ENCODE data around the gene PEBP1. TPM values are rescaled to one million over a fixed set of nuclear protein-coding genes. Genes with fewer than 3 reads are reported as not detected.

Gene PEBP1
- polyA plus RNA-seq, 1 donor (not counting 4 experiments of a cell fraction or from before 2014, with no cell fraction given), result 197 TPM

GRCh38 chr12:118188690-118189371 lies 52.9 kb downstream of the PEBP1 start:
- Histone ChIP-seq H3K27ac (ENCODE audit: control insufficient read depth, insufficient read depth, low read length) (no peak overlapping the region), H2AFZ (ENCODE audit: control insufficient read depth, low read length) (no peak overlapping the region), H3K36me3 (ENCODE audit: control insufficient read depth in 2 of 2, extremely low read depth in 1 of 2, insufficient read depth in 2 of 2, low read length in 2 of 2) (peaks cover 1 to 3% of the 10 kb centered on the region in 2 experiments), H4K20me1 (ENCODE audit: control insufficient read depth, extremely low read depth, insufficient read depth, low read length) (no peaks in the 10 kb centered on the region), H3K4me2 (ENCODE audit: control insufficient read depth, extremely low read depth, insufficient read depth, low read depth, low read length) (peak overlapping the region; percentile 39), H3K9me3 (ENCODE audit: control insufficient read depth, low read depth, low read length) (no peaks in the 10 kb centered on the region), H3K79me2 (ENCODE audit: control insufficient read depth, insufficient read depth, low read length) (no peaks in the 10 kb centered on the region), H3K4me3 (ENCODE audit: control insufficient read depth in 2 of 3, extremely low read depth in 1 of 3, insufficient read depth in 2 of 3, low read depth in 1 of 3, low read length in 3 of 3) (no peak overlapping the region), H3K9me1 (ENCODE audit: control insufficient read depth, extremely low read depth, insufficient read depth, low read length) (no peaks in the 10 kb centered on the region), H3K27me3 (ENCODE audit: control insufficient read depth, extremely low read depth, insufficient read depth, low read length) (no peaks in the 10 kb centered on the region), H3K9ac (ENCODE audit: control insufficient read depth, extremely low read depth, insufficient read depth, low read length) (no peak overlapping the region), H3K4me1 (ENCODE audit: control insufficient read depth, extremely low read depth, insufficient read depth, low read length) (peaks cover 37% of the 10 kb centered on the region)
- DNase-seq (ENCODE audit: low read depth, low spot score) (no peak), FAIRE-seq (peak; percentile 13)
- TF ChIP-seq CTCF (optimal IDR thresholded peaks at IDR 0.05 in 1 of 3, IDR thresholded peaks at IDR 0.05 in 1 of 3, conservative IDR thresholded peaks at IDR 0.05 in 1 of 3; ENCODE audit: extremely low read depth in 1 of 3, insufficient read depth in 2 of 3, low read length in 3 of 3), result no peak
- TF ChIP-seq EZH2 (IDR thresholded peaks at IDR 0.05; ENCODE audit: low read length), result no peak
- dilution Hi-C loops (cut with MboI; ENCODE audit: extremely low pct_ligation_motif_present, low sequenced_read_pairs), result no loop called here

GRCh38 chr12:118189741-118190191 lies 53.8 kb downstream of the PEBP1 start:
- Histone ChIP-seq H3K9ac (ENCODE audit: control insufficient read depth, extremely low read depth, insufficient read depth, low read length) (peak overlapping the region; percentile 62), H3K79me2 (ENCODE audit: control insufficient read depth, insufficient read depth, low read length) (no peaks in the 10 kb centered on the region), H3K27me3 (ENCODE audit: control insufficient read depth, extremely low read depth, insufficient read depth, low read length) (no peaks in the 10 kb centered on the region), H3K4me1 (ENCODE audit: control insufficient read depth, extremely low read depth, insufficient read depth, low read length) (peaks cover 37% of the 10 kb centered on the region), H2AFZ (ENCODE audit: control insufficient read depth, low read length) (peak overlapping the region; percentile 85), H3K4me3 (ENCODE audit: control insufficient read depth in 2 of 3, extremely low read depth in 1 of 3, insufficient read depth in 2 of 3, low read depth in 1 of 3, low read length in 3 of 3) (peak overlapping the region in 2 of 3 experiments; percentile 5 to 7), H3K4me2 (ENCODE audit: control insufficient read depth, extremely low read depth, insufficient read depth, low read depth, low read length) (peak overlapping the region; percentile 57), H3K27ac (ENCODE audit: control insufficient read depth, insufficient read depth, low read length) (peak overlapping the region; percentile 0), H3K9me1 (ENCODE audit: control insufficient read depth, extremely low read depth, insufficient read depth, low read length) (no peaks in the 10 kb centered on the region), H3K9me3 (ENCODE audit: control insufficient read depth, low read depth, low read length) (no peaks in the 10 kb centered on the region), H4K20me1 (ENCODE audit: control insufficient read depth, extremely low read depth, insufficient read depth, low read length) (no peaks in the 10 kb centered on the region), H3K36me3 (ENCODE audit: control insufficient read depth in 2 of 2, extremely low read depth in 1 of 2, insufficient read depth in 2 of 2, low read length in 2 of 2) (peaks cover 0 to 3% of the 10 kb centered on the region in 2 experiments)
- TF ChIP-seq CTCF (optimal IDR thresholded peaks at IDR 0.05 in 1 of 3, IDR thresholded peaks at IDR 0.05 in 1 of 3, conservative IDR thresholded peaks at IDR 0.05 in 1 of 3; ENCODE audit: extremely low read depth in 1 of 3, insufficient read depth in 2 of 3, low read length in 3 of 3), result no peak
- no peak for TF ChIP-seq EZH2 (IDR thresholded peaks at IDR 0.05; ENCODE audit: low read length)
- DNase-seq (ENCODE audit: low read depth, low spot score) (no peak), FAIRE-seq (peak; percentile 32)
- dilution Hi-C loops (cut with MboI; ENCODE audit: extremely low pct_ligation_motif_present, low sequenced_read_pairs), result no loop called here

All from keratinocyte (primary cell).